ENCODE results near the gene RNF157. TPM values are rescaled to one million over a fixed set of nuclear protein-coding genes. Genes with fewer than 3 reads are reported as not detected.
A peak's percentile ranks its signal among the peaks of the same experiment; 100 is the strongest.

Gene RNF157
- total and polyA plus RNA-seq, 9 of the 15 experiments (the other 6 are each of a cell fraction or from before 2014, with no cell fraction given): 8.1 to 31.7 (median 20.8) TPM

- TF ChIP-seq, protein P1, sequence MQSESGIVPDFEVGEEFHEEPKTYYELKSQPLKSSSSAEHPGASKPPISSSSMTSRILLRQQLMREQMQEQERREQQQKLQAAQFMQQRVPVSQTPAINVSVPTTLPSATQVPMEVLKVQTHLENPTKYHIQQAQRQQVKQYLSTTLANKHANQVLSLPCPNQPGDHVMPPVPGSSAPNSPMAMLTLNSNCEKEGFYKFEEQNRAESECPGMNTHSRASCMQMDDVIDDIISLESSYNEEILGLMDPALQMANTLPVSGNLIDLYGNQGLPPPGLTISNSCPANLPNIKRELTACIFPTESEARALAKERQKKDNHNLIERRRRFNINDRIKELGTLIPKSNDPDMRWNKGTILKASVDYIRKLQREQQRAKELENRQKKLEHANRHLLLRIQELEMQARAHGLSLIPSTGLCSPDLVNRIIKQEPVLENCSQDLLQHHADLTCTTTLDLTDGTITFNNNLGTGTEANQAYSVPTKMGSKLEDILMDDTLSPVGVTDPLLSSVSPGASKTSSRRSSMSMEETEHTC (IDR thresholded peaks at IDR 0.05): no peak
- TF ChIP-seq, protein P2, sequence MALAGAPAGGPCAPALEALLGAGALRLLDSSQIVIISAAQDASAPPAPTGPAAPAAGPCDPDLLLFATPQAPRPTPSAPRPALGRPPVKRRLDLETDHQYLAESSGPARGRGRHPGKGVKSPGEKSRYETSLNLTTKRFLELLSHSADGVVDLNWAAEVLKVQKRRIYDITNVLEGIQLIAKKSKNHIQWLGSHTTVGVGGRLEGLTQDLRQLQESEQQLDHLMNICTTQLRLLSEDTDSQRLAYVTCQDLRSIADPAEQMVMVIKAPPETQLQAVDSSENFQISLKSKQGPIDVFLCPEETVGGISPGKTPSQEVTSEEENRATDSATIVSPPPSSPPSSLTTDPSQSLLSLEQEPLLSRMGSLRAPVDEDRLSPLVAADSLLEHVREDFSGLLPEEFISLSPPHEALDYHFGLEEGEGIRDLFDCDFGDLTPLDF (CRISPR knock-in tag; IDR thresholded peaks at IDR 0.05): no peak
- TF ChIP-seq CBX3 (IDR thresholded peaks at IDR 0.05; ENCODE audit: borderline replicate concordance in 1 of 2, low read length in 2 of 2) (0 out of 3 replicates have a peak, but pooled peaks of 1 of the 2 experiments have one; percentile 22), ZNF384 (IDR thresholded peaks at IDR 0.05; ENCODE audit: low read depth, low read length) (peak; percentile 90), E2F5 (CRISPR knock-in tag; IDR thresholded peaks at IDR 0.05) (no peak), ZNF277 (CRISPR knock-in tag; IDR thresholded peaks at IDR 0.05; ENCODE audit: borderline replicate concordance) (no peak), TAF1 (IDR thresholded peaks at IDR 0.05; ENCODE audit: control insufficient read depth, extremely low read depth, insufficient read depth, low read length, severe bottlenecking) (no peak), ATF1 (CRISPR knock-in tag; IDR thresholded peaks at IDR 0.05) (no peak), ATF1 (tag; IDR thresholded peaks at IDR 0.05) (no peak), DPF2 (IDR thresholded peaks at IDR 0.05) (peak; percentile 85), ETS2 (tag; IDR thresholded peaks at IDR 0.05; ENCODE audit: borderline replicate concordance, poor library complexity, severe bottlenecking) (no peak), ARID1B (IDR thresholded peaks at IDR 0.05) (peak; percentile 80), ZNF57 (CRISPR knock-in tag; IDR thresholded peaks at IDR 0.05) (no peak), TCF7L2 (IDR thresholded peaks at IDR 0.05; ENCODE audit: low read depth, low read length) (no peak), MTF1 (CRISPR knock-in tag; IDR thresholded peaks at IDR 0.05; ENCODE audit: borderline replicate concordance) (no peak), NFE2 (IDR thresholded peaks at IDR 0.05; ENCODE audit: low read depth) (peak; percentile 98), MCM5 (IDR thresholded peaks at IDR 0.05; ENCODE audit: low read depth) (no peak), ZFP1 (CRISPR knock-in tag; IDR thresholded peaks at IDR 0.05) (no peak), KAT7 (CRISPR knock-in tag; IDR thresholded peaks at IDR 0.05; ENCODE audit: borderline replicate concordance) (no peak), CCAR2 (IDR thresholded peaks at IDR 0.05; ENCODE audit: low read depth, low read length) (no peak), FOXK2 (conservative IDR thresholded peaks at IDR 0.05 in 1 of 2, IDR thresholded peaks at IDR 0.05 in 1 of 2; ENCODE audit: low read depth in 2 of 2) (peak in 1 of 2 experiments; percentile 28; a peak in 1 of 4 replicates)
- TF ChIP-seq, protein P3, sequence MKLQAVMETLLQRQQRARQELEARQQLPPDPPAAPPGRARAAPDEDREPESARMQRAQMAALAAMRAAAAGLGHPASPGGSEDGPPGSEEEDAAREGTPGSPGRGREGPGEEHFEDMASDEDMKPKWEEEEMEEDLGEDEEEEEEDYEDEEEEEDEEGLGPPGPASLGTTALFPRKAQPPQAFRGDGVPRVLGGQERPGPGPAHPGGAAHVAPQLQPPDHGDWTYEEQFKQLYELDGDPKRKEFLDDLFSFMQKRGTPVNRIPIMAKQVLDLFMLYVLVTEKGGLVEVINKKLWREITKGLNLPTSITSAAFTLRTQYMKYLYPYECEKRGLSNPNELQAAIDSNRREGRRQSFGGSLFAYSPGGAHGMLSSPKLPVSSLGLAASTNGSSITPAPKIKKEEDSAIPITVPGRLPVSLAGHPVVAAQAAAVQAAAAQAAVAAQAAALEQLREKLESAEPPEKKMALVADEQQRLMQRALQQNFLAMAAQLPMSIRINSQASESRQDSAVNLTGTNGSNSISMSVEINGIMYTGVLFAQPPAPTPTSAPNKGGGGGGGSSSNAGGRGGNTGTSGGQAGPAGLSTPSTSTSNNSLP (IDR thresholded peaks at IDR 0.05; ENCODE audit: borderline replicate concordance, low read depth, low read length): peak; percentile 64; the same call in 1 of the 2 replicates
Observed at GRCh38 chr17:76195281-76196096, 44.8 kb downstream of the RNF157 start (continued).
